T-helper 1 cell treated with Interleukin-12 subunit alpha and Interleukin-12 subunit beta and Interleukin-4 antibody, amounts not matched to agents 30 ng/mL and 1 ng/mL, for 36 hours (primary cell): ENCODE results near the gene JPH3. TPM values are rescaled to one million over a fixed set of nuclear protein-coding genes. Genes with fewer than 3 reads are reported as not detected.
"Not testable (repeated sequence)": the region's sequence is repeated elsewhere in the genome, so short reads cannot be mapped to it uniquely, and the experiment has no call there.

Experiments
- intact Hi-C: fragments of 100-400 bp; cut with micrococcal nuclease; formaldehyde crosslinking; loops from one replicate; pipeline ENCODE4 v1.15.1; 2024
- total RNA-seq: library from RNA; stranded (reverse); gene quantifications from 2 replicates; pipeline ENCODE4 v1.2.3, GENCODE V29; 2022

Gene JPH3
- total RNA-seq, 1 donor from 2014 or later: 0.12 TPM

DNA sequence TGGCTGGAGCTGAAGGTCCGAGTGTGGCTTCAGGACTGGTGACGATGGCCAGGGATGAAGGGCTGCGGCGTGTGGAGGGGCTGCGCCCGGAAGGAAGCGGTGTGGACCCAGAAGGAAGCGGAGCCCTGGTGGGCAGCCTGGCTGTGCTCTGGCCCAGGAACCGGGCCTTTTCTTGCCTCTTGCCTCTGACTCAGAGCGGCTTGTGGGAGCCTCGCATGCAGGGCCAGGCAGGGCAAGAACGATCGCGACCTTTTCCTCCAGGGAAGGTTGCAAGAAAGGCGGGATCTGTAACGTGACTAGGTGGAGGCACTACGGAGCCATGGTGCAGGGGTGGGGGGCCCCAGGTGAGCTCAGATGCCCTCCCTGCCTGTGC, 78.0 kb downstream of the JPH3 start:
- intact Hi-C loops: no loop called here

- intact Hi-C loops: not testable (repeated sequence)
These were observed 78.8 kb downstream of the JPH3 start for GRCh38 chr16:87681051-87681602.

DNA sequence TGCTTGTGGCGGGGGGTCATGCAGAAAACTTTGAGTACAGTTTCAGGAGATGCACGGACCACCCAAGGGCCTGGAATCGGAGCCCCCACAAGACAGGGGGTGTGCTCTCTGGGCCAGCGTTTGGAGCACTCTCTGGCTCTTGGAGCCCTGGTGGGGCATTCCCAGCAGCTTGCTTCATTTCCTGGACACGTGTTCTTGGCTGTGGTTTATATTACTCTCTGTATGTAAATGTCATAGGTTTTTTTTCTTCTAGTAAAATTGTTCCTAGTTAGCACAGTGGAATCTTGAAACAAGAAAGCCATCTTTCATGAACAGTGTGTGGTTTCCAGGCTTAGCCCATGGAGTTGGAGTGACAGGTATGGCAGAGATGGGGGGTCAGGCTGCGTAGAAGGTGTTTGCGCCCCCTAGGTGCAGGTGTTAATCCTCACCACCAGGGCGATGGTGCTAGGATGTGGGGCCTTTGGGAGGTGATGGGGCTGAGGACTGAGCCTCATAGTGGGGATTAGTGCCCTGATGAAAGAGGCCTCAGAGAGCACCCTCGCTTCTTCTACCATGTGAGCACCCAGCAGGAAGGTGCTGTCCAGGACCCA, 79.8 kb downstream of the JPH3 start:
- intact Hi-C loops: loop anchor here (1.0 kb wide), 1 partner anchor 83 kb away; the partner anchor contains the start of gene KLHDC4

GRCh38 chr16:87682852-87683399, 80.6 kb downstream of the JPH3 start:
- intact Hi-C loops: loop anchor here (1.0 kb wide), 1 partner anchor 82 kb away; the partner anchor contains the start of gene KLHDC4

DNA sequence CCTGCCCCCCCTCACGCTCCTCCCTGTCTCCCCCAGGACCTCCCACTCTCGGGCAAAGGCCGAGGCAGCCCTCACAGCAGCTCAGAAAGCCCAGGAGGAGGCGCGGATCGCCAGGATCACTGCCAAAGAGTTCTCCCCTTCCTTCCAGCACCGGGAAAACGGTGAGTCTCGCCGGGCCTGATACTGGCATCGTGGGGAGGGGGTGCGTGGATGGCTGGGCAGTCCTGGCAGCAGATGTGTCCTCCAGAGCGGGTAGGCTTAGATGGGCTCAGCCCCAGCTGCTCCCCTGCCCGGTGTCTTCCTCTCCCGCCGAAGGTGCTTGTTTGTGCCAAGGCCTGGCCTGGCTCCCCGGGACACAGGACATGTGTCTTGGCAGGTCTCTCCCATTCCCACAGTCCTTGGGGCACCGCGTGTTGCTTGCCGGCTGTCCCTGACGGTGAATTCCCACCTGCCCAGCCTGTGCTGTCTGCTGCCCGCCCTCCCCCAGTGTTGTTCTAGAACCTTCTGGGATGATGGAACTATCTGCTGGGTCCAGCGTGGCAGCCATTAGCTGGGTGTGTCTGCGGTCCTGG, 81.9 kb downstream of the JPH3 start:
- intact Hi-C loops: no loop called here

DNA sequence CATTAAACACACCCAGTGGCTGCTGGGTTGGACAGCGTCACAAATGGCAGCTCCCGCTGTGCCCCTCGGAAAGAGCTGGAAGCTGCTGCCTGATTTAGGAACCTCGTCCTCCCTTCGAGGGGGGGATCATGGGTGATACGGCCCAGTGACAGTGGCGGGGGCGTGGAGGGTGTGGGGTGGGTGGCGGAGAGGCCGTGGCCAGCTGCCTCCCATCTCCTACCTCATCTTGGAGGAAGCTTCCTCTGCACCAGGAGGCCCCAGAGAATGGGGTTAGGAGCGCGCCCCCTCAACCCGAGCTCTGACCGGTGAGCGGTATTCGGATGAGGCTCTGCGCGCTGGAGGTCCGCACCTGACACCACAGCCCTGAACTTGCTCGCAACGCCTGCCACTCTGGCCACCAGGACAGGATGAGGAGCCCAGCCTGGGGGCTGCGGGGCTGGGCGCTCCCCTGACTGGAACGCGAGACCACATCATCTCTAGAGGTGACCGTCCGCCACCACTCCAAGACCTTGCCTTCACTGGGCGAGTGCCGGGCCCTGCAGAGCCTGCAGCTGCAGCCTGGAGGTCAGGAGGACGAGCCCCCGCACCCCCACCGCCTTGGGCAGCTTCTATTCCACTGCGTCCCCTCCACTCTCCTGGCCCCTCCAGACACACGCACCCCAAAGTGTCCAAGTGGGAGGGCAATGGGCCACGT, 82.5 kb downstream of the JPH3 start:
- intact Hi-C loops: no loop called here

GRCh38 chr16:87685405-87685755, 83.1 kb downstream of the JPH3 start:
- intact Hi-C loops: no loop called here

DNA sequence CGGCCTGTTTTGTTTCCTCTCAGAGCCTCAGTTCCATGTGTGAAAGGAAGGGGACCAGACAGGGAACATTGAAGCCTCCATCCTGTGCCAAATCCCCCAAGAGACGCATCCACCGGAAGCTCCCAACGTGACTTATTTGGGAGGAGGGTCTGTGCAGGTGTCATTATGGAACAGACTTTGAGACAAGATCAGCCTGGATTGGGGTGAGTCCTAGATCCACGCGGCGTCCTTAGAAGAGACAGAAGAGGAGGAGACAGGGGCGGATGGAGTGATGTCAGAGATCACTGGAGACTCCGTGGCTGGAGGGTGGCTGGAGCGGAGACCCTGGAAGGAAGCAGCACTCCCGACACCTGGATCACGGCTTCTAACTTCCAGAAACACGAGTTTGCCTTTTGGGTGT, 83.5 kb downstream of the JPH3 start:
- intact Hi-C loops: no loop called here

GRCh38 chr16:87686697-87687096, 84.4 kb downstream of the JPH3 start:
- intact Hi-C loops: no loop called here

DNA sequence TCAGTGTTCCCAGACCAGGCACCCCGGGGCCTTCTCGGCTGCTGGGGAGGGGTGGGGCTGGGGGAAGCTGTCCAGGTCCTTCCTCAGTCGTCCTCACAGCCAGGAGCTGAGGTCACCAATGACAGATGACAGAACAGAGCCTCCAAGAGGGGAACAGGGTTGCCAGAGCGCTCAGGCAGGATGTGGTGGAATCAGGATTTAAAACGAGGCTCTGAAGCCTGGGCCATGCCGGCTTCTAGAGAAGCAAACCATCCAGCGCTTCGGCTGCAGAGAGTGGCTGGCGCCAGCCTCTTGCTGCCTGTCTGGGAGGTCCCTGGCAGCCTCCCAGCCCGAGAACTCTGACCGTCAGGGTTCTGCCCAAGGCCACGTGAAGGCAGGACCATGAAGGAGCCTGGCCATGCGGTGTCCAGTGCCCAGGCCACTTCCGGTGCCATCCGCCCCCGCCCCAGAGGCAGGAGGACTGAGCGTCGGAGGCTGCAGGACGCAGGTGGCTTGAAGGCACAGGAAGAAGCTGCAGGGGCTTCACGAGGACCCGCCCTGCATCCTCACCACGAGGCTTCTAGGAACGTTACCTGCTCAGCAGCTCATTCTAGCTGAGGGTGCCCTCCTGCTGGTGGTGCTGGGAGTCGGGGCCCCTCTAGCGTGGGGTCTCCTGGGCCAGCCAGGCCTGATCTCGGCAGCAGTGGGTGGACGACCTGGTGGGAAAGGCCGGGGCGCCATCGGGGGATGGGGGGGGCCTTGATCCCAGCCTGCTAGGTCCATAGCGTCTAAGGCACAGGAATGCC, 85.0 kb downstream of the JPH3 start:
- intact Hi-C loops: no loop called here

DNA sequence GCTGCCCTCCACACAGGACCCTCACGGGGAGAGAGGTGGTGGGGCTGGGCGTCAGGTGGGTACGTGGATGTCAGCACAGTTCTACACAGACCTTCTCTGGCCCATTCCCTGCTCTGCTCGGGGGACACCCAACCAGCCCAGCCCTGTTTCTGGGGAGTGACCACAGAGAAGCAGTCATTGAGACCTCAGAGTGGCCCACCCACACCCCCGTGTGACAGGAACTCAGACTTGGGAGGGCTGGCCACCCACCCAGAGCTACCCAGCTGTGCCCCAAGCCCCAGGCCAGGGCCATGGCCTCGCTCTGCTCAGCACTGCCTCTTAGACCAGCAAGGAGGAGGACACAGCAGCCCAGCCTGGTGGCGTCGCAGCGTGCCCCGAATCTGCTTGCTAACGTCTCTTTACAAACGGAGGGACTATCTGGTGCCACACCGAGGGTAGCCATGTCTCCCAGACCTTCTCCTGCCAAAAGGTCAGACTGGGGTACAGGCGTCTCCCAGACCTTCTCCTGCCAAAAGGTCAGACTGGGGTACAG, 85.8 kb downstream of the JPH3 start:
- intact Hi-C loops: no loop called here

DNA sequence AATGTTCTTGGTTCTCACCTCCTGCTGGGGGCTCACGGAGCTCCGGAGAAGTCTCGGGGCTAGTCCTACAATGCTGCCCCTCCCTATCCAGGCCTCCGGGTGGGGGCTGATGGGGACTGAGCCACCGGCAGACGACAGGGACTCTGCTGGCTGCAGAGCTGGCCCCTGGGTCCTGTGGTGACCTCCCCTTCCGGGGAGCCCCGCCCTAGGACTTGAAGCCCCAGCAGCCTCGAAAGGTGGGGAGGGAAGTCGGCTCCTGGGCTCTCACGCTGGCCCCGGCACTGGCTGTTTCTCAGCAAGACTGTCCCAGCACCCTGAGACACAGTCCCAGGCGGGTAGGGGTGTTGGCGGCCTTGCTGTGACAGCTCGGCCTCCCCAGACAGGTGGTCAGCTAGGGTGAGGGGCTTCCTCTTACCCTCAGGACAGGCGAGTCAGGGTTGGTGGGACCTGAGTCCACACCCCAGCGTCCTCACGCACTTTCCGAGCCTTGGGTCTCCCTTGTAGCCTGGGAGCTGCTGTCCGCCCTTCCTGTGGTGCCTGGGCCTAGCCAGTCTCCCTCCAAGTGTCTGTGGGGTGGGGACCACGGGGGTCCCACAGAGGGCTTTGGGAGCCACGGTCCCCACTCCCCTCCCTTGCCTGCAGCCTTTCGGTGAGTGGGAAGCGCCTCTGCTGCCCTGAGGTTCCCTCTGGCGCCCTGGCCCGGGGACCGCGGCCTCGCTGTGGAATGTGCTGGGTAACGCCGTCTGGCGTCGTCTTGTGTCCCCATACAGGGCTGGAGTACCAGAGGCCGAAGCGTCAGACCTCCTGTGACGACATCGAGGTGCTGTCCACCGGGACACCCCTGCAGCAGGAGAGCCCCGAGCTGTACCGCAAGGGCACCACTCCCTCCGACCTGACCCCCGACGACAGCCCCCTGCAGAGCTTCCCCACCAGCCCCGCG, 86.8 kb downstream of the JPH3 start:
- intact Hi-C loops: no loop called here

DNA sequence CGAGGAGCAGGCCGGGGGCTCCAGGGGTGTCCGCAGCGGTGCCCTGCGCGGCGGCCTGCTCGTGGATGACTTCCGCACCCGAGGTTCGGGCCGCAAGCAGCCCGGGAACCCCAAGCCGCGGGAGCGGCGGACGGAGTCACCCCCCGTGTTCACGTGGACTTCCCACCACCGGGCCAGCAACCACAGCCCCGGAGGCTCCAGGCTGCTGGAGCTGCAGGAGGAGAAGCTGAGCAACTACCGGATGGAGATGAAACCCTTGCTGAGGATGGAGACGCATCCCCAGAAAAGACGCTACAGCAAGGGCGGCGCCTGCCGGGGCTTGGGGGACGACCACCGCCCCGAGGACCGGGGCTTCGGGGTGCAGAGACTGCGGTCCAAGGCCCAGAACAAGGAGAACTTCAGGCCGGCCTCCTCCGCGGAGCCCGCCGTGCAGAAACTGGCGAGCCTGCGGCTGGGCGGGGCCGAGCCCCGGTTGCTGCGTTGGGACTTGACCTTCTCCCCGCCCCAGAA, 87.7 kb downstream of the JPH3 start:
- intact Hi-C loops: no loop called here

- intact Hi-C loops: no loop called here
These were observed 88.8 kb downstream of the JPH3 start for GRCh38 chr16:87690911-87691685.

GRCh38 chr16:87691686-87692079, 89.4 kb downstream of the JPH3 start:
- intact Hi-C loops: no loop called here

GRCh38 chr16:87692176-87692575, 89.9 kb downstream of the JPH3 start:
- intact Hi-C loops: no loop called here

GRCh38 chr16:87692756-87693155, 90.4 kb downstream of the JPH3 start:
- intact Hi-C loops: no loop called here

- intact Hi-C loops: no loop called here
These were observed 91.5 kb downstream of the JPH3 start for GRCh38 chr16:87693827-87694226.

DNA sequence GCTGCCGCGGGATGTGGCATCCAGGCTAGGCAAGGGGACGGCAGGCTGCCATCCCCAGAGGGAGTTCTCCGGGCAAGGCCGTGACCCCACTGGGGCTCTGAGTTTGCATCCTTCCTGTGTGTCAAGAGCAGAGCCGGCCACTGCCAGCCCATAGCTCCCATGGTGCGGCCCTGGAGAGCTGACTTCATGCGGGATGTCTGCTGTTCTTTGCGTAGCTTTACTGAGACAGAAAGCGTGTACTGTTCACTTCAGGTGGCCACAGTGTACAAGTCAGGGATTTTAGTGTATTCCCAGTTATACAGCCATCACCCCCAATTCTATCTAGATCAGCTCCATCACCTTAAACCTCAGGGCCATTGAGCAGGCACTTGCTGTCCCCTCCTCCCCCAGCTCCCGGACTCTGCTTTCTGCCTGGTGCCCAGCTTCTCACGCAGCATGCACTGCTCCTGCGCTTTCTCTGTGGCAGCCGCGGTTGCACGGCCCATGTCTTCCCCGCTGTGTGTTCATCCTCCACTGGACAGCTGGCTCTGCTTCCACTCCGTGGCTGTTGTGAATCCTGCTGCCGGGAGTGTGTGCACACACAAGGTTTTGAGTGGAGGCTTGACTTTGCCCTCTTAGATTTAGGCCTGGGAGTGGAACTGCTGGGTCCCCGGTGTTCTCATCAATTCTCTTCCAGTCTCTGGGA, 92.3 kb downstream of the JPH3 start:
- intact Hi-C loops: no loop called here
